OCI-LY1 (cell line): ENCODE measurements around the gene SFMBT2.

Experiments
- H2AFZ ChIP-seq: fragments of 200-600 bp; sonication (generic), shearing (Covaris generic); 2 replicates; pipeline ENCODE4 v1.6.0; 2014; ENCODE audit warnings: antibody characterized with exemption, mild to moderate bottlenecking, low read length
- H3F3A ChIP-seq: fragments of 200-600 bp; sonication (generic), shearing (Covaris generic); 2 replicates; pipeline ENCODE4 v1.6.0; 2014; ENCODE audit warnings: mild to moderate bottlenecking, antibody characterized with exemption, low read length, moderate library complexity; ENCODE audit not compliant: insufficient read depth
- H3K27ac ChIP-seq: fragments of 200-600 bp; sonication (generic); 2 replicates; pipeline ENCODE4 v1.5.1; 2014; ENCODE audit warnings: low read length, mixed run types, mild to moderate bottlenecking, low read depth; ENCODE audit not compliant: poor library complexity, severe bottlenecking
- H3K27me3 ChIP-seq: fragments of 200-600 bp; sonication (generic); 2 replicates; pipeline ENCODE4 v1.6.0; 2014; ENCODE audit warnings: antibody characterized with exemption, mild to moderate bottlenecking, low read length, moderate library complexity; ENCODE audit not compliant: insufficient read depth
- H3K36me3 ChIP-seq: fragments of 200-600 bp; sonication (generic); 2 replicates; pipeline ENCODE4 v1.6.1; 2014; ENCODE audit warnings: mild to moderate bottlenecking, antibody characterized with exemption, low read length, moderate library complexity, mixed read lengths; ENCODE audit not compliant: insufficient read depth
- H3K4me1 ChIP-seq: fragments of 200-600 bp; sonication (generic); 2 replicates; pipeline ENCODE4 v1.5.1; 2014; ENCODE audit warnings: mild to moderate bottlenecking, low read length, moderate library complexity; ENCODE audit not compliant: insufficient read depth, severe bottlenecking
- H3K4me2 ChIP-seq: fragments of 200-600 bp; sonication (generic), shearing (Covaris generic); 2 replicates; pipeline ENCODE4 v1.6.1; 2014; ENCODE audit warnings: low read length
- H3K4me3 ChIP-seq: fragments of 200-600 bp; sonication (generic); 2 replicates; pipeline ENCODE4 v1.5.1; 2014; ENCODE audit warnings: low read length, low read depth, mild to moderate bottlenecking, mixed read lengths; ENCODE audit not compliant: poor library complexity, severe bottlenecking
- H3K79me2 ChIP-seq: fragments of 200-600 bp; shearing (Covaris generic); 2 replicates; pipeline ENCODE4 v1.6.1; 2016; ENCODE audit warnings: mixed run types, low read length, mixed read lengths; ENCODE audit not compliant: insufficient read depth
- H3K9ac ChIP-seq: fragments of 200-600 bp; sonication (generic), shearing (Covaris generic); 2 replicates; pipeline ENCODE4 v1.6.1; 2014; ENCODE audit warnings: mild to moderate bottlenecking, low read length, mixed read lengths
- H3K9me2 ChIP-seq: fragments of 200-600 bp; sonication (generic), shearing (Covaris generic); 2 replicates; pipeline ENCODE4 v1.6.1; 2014; ENCODE audit warnings: low read depth, mild to moderate bottlenecking, low read length, mixed read lengths
- H3K9me3 ChIP-seq: fragments of 200-600 bp; shearing (Covaris generic); 2 replicates; pipeline ENCODE4 v1.6.1; 2014; ENCODE audit warnings: low read length, mixed read lengths
- H4K20me1 ChIP-seq: fragments of 200-600 bp; sonication (generic), shearing (Covaris generic); 2 replicates; pipeline ENCODE4 v1.6.0; 2016; ENCODE audit warnings: mild to moderate bottlenecking, low read length; ENCODE audit not compliant: insufficient read depth
- EZH2 ChIP-seq: fragments of 200-600 bp; sonication (generic), shearing (Covaris generic); IDR thresholded peaks from 2 replicates; pipeline ENCODE4 v1.8.0; 2017; ENCODE audit warnings: borderline replicate concordance, mixed run types, mild to moderate bottlenecking, antibody characterized with exemption, low read length, moderate library complexity, mixed read lengths
- TF ChIP-seq, protein P1 (sequence below): fragments of 200-600 bp; sonication (generic), shearing (Covaris generic); IDR thresholded peaks from 2 replicates; pipeline ENCODE4 v1.5.1; 2017; ENCODE audit warnings: mild to moderate bottlenecking, antibody characterized with exemption, low read length, moderate library complexity, mixed read lengths

Gene SFMBT2

DNA sequence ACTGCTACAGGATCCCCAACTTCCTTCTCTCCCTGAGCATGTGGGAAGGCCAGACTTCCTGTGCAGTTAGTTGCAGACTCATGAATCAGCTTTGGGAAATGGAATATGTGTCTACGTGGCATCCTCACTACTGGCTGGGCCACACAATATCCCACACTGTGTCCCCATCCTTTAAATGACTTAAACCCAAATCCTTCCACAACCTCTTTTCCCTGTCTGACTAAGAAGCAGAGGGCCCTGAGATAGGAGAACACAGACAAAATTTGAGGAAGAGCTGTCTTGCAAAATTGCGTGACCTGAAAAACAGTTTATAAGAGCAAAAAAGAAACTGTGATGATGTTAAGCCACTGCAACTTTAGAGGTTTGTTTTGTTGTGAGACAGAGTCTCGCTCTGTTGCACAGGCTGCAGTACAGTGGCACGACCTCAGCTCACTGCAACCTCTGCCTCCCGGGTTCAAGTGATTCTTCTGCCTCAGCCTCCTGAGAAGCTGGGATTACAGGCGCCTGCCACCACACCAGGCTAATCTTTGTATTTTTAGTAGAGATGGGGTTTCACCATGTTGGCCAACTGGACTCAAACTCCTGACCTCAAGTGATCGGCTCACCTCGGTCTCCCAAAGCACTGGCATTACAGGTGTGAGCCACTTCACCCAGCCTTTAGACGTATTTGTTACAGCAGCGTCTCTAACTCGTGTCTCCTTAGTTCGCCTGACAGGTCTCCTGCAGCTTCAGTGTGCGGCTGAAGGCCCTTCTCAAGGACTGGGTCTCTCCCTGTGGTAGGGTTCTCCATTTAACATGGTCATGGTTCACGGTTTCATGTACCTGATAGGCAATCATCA lies 46.9 kb upstream of the SFMBT2 start:
- TF ChIP-seq EZH2, result no peak
- TF ChIP-seq, protein P1, sequence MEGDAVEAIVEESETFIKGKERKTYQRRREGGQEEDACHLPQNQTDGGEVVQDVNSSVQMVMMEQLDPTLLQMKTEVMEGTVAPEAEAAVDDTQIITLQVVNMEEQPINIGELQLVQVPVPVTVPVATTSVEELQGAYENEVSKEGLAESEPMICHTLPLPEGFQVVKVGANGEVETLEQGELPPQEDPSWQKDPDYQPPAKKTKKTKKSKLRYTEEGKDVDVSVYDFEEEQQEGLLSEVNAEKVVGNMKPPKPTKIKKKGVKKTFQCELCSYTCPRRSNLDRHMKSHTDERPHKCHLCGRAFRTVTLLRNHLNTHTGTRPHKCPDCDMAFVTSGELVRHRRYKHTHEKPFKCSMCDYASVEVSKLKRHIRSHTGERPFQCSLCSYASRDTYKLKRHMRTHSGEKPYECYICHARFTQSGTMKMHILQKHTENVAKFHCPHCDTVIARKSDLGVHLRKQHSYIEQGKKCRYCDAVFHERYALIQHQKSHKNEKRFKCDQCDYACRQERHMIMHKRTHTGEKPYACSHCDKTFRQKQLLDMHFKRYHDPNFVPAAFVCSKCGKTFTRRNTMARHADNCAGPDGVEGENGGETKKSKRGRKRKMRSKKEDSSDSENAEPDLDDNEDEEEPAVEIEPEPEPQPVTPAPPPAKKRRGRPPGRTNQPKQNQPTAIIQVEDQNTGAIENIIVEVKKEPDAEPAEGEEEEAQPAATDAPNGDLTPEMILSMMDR, result no peak
- no peak overlapping the region; the same call in 1 of the 2 replicates for H3K4me2 ChIP-seq
- H3K4me1 ChIP-seq, result peaks cover 30% of the 10 kb centered on the region
- no peaks in the 10 kb centered on the region for H3F3A ChIP-seq
- H2AFZ ChIP-seq, result no peak overlapping the region
- peak overlapping the region; percentile 3; the same call in 1 of the 2 replicates for H3K9ac ChIP-seq
- no peaks in the 10 kb centered on the region for H3K9me2 ChIP-seq
- no peaks in the 10 kb centered on the region for H4K20me1 ChIP-seq
- peak overlapping the region; percentile 79 for H3K27ac ChIP-seq
- no peaks in the 10 kb centered on the region for H3K79me2 ChIP-seq
- no peaks in the 10 kb centered on the region for H3K36me3 ChIP-seq
- no peak overlapping the region for H3K4me3 ChIP-seq
- H3K27me3 ChIP-seq, result no peaks in the 10 kb centered on the region
- H3K9me3 ChIP-seq, result no peaks in the 10 kb centered on the region

DNA sequence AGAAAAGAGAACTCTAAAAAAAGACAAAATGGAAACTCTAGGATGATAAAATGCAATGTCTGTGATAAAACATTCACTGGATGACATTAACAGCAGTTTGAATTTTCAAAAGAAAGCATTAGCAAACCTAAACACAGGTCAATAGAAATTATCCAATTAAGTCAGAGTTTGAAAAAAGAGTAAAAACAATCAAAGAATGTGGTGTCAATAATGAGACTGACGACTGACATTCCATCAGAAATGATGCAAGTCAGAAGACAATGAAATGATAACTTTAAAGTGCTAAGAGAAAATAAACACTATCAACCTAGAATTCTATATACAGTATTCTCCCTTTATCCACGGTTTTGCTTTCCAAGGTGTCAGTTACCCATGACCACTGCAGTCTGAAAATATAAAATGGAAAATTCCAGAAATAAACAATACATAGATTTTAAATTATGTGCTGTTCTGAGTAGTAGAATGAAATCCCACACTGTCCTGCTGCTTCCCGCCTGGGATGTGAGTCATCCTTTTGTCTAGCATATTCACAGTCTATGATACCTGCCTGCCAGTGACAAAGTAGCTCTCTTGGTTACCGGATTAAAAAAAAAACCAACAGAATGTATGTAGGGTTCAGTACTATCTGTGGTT lies 38.3 kb upstream of the SFMBT2 start:
- H3K79me2 ChIP-seq, result no peaks in the 10 kb centered on the region
- no peaks in the 10 kb centered on the region for H4K20me1 ChIP-seq
- no peak overlapping the region for H2AFZ ChIP-seq
- H3K4me2 ChIP-seq, result no peak overlapping the region
- H3K9ac ChIP-seq, result no peak overlapping the region
- H3K27ac ChIP-seq, result no peak overlapping the region
- peaks cover 16% of the 10 kb centered on the region for H3K9me3 ChIP-seq
- no peak for TF ChIP-seq EZH2
- TF ChIP-seq, protein P1, result no peak
- H3K9me2 ChIP-seq, result no peaks in the 10 kb centered on the region
- no peaks in the 10 kb centered on the region for H3K27me3 ChIP-seq
- no peaks in the 10 kb centered on the region for H3F3A ChIP-seq
- peaks cover 13% of the 10 kb centered on the region for H3K4me1 ChIP-seq
- no peaks in the 10 kb centered on the region for H3K36me3 ChIP-seq
- H3K4me3 ChIP-seq, result no peak overlapping the region

- H3K4me2 ChIP-seq, result peak overlapping the region; percentile 15; the same call in 1 of the 2 replicates
- peaks cover 16% of the 10 kb centered on the region for H3K9me3 ChIP-seq
- H2AFZ ChIP-seq, result 0 out of 2 replicates have a peak overlapping the region, but pooled peaks have one; percentile 9
- peaks cover 17% of the 10 kb centered on the region for H3K4me1 ChIP-seq
- H3K27me3 ChIP-seq, result no peaks in the 10 kb centered on the region
- no peaks in the 10 kb centered on the region for H3K79me2 ChIP-seq
- H4K20me1 ChIP-seq, result no peaks in the 10 kb centered on the region
- H3K36me3 ChIP-seq, result no peaks in the 10 kb centered on the region
- no peaks in the 10 kb centered on the region for H3F3A ChIP-seq
- no peak for TF ChIP-seq EZH2
- TF ChIP-seq, protein P1, result no peak
- peak overlapping the region; percentile 19 for H3K27ac ChIP-seq
- no peak overlapping the region for H3K4me3 ChIP-seq
- H3K9ac ChIP-seq, result 0 out of 2 replicates have a peak overlapping the region, but pooled peaks have one; percentile 9
- H3K9me2 ChIP-seq, result no peaks in the 10 kb centered on the region
Observed at GRCh38 chr10:7445474-7446185, 34.8 kb upstream of the SFMBT2 start.
